Gastroesophageal sphincter (tissue), 4 donors: ENCODE data around the gene FCHSD1. TPM values are rescaled to one million over a fixed set of nuclear protein-coding genes. Genes with fewer than 3 reads are reported as not detected.

ENCODE experiments used
- ATAC-seq: fragments of 150-250 bp; one replicate; pipeline ENCODE4 v1.9.1; 2016; ENCODE audit warnings: mild to moderate bottlenecking, moderate library complexity
- H3K27ac ChIP-seq, 4 donors: fragments of 200-600 bp; sonication (generic) in 3 of 4; 1 replicate in 3 of 4; 2 replicates in 1 of 4; pipeline ENCODE4 v1.5.1; 2016 to 2019
- H3K27me3 ChIP-seq: fragments of 200-600 bp; sonication (generic); one replicate; pipeline ENCODE4 v1.5.1; 2019
- H3K36me3 ChIP-seq, 2 donors: fragments of 200-600 bp; sonication (generic); one replicate each; pipeline ENCODE4 v1.5.1; 2019; ENCODE audit warnings: control low read depth in 1 of 2
- H3K4me1 ChIP-seq, 3 donors: fragments of 200-600 bp; sonication (generic); 1 replicate in 2 of 3; 2 replicates in 1 of 3; pipeline ENCODE4 v1.5.1; 2016 to 2019; ENCODE audit warnings: control low read depth in 2 of 3
- H3K4me3 ChIP-seq, 2 donors: fragments of 200-600 bp; sonication (generic); one replicate each; pipeline ENCODE4 v1.5.1; 2019; ENCODE audit warnings: mild to moderate bottlenecking in 1 of 2, moderate library complexity in 1 of 2
- H3K9me3 ChIP-seq, 3 donors: fragments of 200-600 bp; sonication (generic); one replicate each; pipeline ENCODE4 v1.5.1; 2017 to 2019; ENCODE audit warnings: control low read depth in 2 of 3
- EP300 ChIP-seq: sonication (generic); formaldehyde crosslinking; IDR thresholded peaks from one replicate; pipeline ENCODE4 v1.6.1; 2017; ENCODE audit warnings: antibody characterized with exemption, mild to moderate bottlenecking
- POLR2A ChIP-seq, 2 donors: fragments of 450-650 bp; IDR thresholded peaks; one replicate each; pipeline ENCODE4 v1.6.1; 2017; ENCODE audit warnings: antibody characterized with exemption in 2 of 2, mild to moderate bottlenecking in 2 of 2, moderate library complexity in 1 of 2
- POLR2AphosphoS5 ChIP-seq: sonication (generic); formaldehyde crosslinking; IDR thresholded peaks from one replicate; pipeline ENCODE4 v1.6.1; 2017; ENCODE audit warnings: antibody characterized with exemption
- WGBS, 2 donors: methylation state at CpG; one replicate each; pipeline ENCODE4 v1.1.5; 2018; ENCODE audit warnings: low coverage in 1 of 2; 5-methylcytosine and 5-hydroxymethylcytosine counted together
- total RNA-seq, 4 donors: library from RNA; depleted of rRNA; stranded (reverse); fragments of >200 nt; gene quantifications; one replicate each; pipeline ENCODE4 v1.1.0, GENCODE V29; 2016
- TF ChIP-seq, protein P1 (sequence below), 4 experiments: fragments of 200-600 bp in 2 of 4; fragments of 450-650 bp in 2 of 4; sonication (generic) in 1 of 4; IDR thresholded peaks; one replicate each; pipeline ENCODE4 v1.5.1; 2017 to 2019; ENCODE audit warnings: antibody characterized with exemption in 4 of 4, mild to moderate bottlenecking in 2 of 4, moderate library complexity in 2 of 4

The FCHSD1 gene
- total RNA-seq, 4 donors from 2014 or later, result 8.2 to 14.8 (median 13.3) TPM

DNA sequence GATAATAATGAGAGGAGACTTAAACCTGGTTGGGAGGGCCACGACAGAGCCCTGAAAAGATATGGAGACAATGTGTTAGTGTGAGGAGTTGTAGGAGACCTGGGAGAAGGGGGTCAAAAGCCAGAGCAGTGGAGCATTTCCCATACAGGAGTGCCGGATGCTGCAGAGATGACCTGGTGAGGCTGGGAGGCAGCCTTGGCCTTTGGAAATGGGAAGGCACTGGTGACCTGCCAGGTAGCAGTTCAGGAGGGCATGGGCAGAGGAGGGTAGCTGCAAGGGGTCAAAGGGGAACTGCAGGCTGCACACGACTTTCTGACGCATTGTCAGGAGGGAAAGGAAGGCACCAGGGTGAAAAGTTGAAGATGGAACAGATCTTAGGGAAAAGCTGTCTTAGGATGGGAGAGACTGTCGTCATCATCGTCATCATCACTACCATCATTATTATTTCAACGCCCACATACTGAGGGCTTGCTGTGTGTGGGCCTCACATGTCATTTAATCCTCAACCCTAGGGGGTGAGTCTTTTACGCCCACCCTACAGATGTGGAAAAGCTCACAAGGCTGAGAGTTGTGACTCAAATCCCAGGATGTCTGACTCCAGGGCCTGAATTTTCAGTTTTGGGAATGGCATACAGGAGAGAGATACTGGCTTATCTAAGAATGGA lies 17.5 kb upstream of the FCHSD1 start:
- Histone ChIP-seq H3K36me3 (peaks cover 0 to 21% of the 10 kb centered on the region in 2 donors), H3K4me1 (peaks cover 0 to 7% (median 0%) of the 10 kb centered on the region in 3 donors), H3K4me3 (no peak overlapping the region), H3K27ac (no peak overlapping the region), H3K27me3 (no peaks in the 10 kb centered on the region), H3K9me3 (no peaks in the 10 kb centered on the region)
- no peak for ATAC-seq
- TF ChIP-seq EP300, result no peak
- TF ChIP-seq, protein P1, sequence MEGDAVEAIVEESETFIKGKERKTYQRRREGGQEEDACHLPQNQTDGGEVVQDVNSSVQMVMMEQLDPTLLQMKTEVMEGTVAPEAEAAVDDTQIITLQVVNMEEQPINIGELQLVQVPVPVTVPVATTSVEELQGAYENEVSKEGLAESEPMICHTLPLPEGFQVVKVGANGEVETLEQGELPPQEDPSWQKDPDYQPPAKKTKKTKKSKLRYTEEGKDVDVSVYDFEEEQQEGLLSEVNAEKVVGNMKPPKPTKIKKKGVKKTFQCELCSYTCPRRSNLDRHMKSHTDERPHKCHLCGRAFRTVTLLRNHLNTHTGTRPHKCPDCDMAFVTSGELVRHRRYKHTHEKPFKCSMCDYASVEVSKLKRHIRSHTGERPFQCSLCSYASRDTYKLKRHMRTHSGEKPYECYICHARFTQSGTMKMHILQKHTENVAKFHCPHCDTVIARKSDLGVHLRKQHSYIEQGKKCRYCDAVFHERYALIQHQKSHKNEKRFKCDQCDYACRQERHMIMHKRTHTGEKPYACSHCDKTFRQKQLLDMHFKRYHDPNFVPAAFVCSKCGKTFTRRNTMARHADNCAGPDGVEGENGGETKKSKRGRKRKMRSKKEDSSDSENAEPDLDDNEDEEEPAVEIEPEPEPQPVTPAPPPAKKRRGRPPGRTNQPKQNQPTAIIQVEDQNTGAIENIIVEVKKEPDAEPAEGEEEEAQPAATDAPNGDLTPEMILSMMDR (IDR thresholded peaks at IDR 0.05), result no peak
- TF ChIP-seq POLR2AphosphoS5, result no peak
- no peak for TF ChIP-seq POLR2A (IDR thresholded peaks at IDR 0.05)
- 62 to 75% methylated on average over 4 to 8 of the region's 8 CpGs for WGBS, 2 donors

DNA sequence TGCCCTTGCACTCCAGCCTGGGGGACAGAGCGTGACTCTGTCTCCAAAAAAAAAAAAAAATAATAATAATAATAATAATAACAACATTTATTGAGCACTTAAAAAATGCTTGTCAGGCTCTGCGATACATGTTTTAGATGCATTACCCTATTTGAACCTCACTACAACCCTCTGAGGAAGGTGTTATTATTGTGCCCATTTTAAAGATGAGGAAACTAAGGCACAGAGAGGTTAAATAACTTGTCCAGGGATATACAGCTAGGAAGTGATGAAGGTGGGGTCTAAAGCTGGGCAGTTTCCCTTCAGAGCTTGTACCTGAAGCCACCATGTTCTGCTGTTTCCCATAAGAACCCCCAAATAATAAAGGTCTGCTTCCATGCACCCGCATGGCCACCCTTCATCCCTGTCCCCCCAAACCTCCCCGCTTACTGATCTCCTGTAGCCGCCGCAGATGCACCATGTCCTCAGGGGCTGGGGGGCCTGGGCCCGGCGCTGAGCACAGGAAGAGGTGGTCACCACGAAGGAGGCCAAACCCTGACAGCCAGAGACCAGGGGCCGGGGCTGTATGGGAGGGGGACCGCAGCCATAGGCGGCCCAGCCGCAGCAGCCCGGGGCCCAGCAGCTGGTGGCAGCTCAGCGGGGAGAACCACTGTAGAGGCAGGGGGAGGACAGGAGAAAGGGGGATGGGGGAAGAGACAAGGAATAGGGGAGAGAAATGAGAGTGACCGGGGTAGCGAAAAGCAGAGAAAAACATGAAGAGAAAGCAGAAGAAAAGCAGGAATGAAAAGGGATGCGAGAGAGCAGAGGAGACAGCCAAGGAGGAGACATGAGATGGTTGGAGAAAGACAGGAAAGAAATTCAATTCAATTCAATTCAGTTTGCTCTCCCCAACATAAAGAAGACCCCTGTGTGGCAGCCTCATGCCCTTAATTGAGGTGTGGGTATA lies 15.1 kb upstream of the FCHSD1 start:
- no peak for ATAC-seq
- Histone ChIP-seq H3K4me3 (no peak overlapping the region), H3K9me3 (no peaks in the 10 kb centered on the region), H3K27ac (no peak overlapping the region), H3K4me1 (peaks cover 0 to 7% (median 0%) of the 10 kb centered on the region in 3 donors), H3K36me3 (peaks cover 0 to 18% of the 10 kb centered on the region in 2 donors), H3K27me3 (no peaks in the 10 kb centered on the region)
- 81 to 88% methylated on average over 6 to 15 of the region's 18 CpGs for WGBS, 2 donors
- no peak for TF ChIP-seq POLR2AphosphoS5
- TF ChIP-seq, protein P1 (IDR thresholded peaks at IDR 0.05), result no peak
- no peak for TF ChIP-seq POLR2A (IDR thresholded peaks at IDR 0.05)
- TF ChIP-seq EP300, result no peak

DNA sequence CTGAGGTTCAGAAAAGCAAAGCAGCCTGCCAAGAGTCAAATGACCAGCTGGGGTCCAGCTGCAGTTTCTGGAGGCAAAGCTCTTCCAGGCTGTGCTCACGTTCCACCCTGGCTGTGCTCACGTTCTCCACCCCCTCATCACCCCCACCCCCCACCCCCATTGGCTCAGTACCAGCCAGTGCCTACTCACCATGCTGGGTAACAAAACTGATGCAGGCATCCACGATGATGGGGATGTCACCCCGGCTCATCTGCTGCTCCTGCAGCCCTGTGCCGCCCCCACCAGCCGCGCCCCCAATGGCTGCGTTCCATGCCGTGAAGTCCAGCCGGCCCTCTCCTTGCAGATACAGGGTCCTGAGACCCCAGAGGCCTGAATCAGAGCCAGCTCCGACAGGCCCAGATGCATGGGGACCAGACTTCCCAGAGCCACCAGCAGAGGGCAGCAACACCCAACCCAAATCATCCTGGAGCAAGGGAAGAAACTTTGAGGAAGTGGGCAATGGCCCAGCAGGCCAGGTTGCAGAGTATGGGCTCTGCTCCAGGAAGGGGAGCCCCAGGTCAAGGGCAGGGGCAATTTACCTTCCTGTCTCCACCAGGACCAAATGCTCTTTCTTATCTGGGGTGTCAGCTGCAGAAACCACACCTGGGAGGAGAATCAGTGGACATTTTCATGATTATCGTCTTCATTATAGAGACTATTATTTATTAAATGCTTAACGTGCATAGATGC lies 13.7 kb upstream of the FCHSD1 start:
- peak; percentile 76 for ATAC-seq
- 46 to 80% methylated on average over 1 to 3 of the region's 13 CpGs for WGBS, 2 donors

DNA sequence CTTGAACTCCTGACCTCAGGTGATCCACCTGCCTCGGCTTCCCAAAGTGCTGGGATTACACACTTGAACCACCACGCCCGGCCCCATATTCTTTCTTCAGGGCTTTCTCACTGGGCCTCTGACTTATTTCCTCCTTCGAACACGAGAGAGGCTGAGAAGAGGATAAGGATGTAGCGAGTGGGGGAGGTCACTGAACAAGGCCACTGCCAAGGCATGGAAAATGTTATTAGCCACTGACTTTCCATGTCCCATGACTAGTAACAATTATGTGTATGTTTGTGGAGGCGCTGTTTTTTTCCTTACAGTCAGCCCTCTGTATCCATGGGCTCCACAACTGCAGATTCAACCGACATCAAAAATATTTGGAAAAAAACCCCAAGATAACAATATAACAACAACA lies 12.3 kb upstream of the FCHSD1 start:
- TF ChIP-seq, protein P1 (IDR thresholded peaks at IDR 0.05), result no peak
- Histone ChIP-seq H3K4me1 (peaks cover 0 to 7% (median 0%) of the 10 kb centered on the region in 3 donors), H3K9me3 (no peaks in the 10 kb centered on the region), H3K27ac (no peak overlapping the region), H3K36me3 (peaks cover 0 to 24% of the 10 kb centered on the region in 2 donors), H3K4me3 (no peak overlapping the region), H3K27me3 (no peaks in the 10 kb centered on the region)
- whole genome bisulfite sequencing, 2 donors, result 82 to 91% methylated on average over 3 to 5 of the region's 8 CpGs
- no peak for ATAC-seq

More for the DNA sequence above, 13.7 kb upstream of the FCHSD1 start:
- Histone ChIP-seq H3K4me1 (peaks cover 0 to 7% (median 0%) of the 10 kb centered on the region in 3 donors), H3K9me3 (no peaks in the 10 kb centered on the region), H3K27ac (no peak overlapping the region), H3K27me3 (no peaks in the 10 kb centered on the region), H3K36me3 (peaks cover 0 to 11% of the 10 kb centered on the region in 2 donors), H3K4me3 (no peak overlapping the region)
- TF ChIP-seq, protein P1 (IDR thresholded peaks at IDR 0.05), result peak in 3 of 4 experiments; percentile 76 to 90 (median 77)
- TF ChIP-seq POLR2A (IDR thresholded peaks at IDR 0.05) (no peak), POLR2AphosphoS5 (no peak)
